Heart right ventricle (tissue), 16 donors: Measurements from ENCODE around the gene ATP10A. TPM values are rescaled to one million over a fixed set of nuclear protein-coding genes. Genes with fewer than 3 reads are reported as not detected.

Experiments
- ATAC-seq, 8 donors: fragments of 200-7000 bp; cut with Tn5 transposase; one replicate each; pipeline ENCODE4 v1.9.1; 2020; ENCODE audit warnings: mild to moderate bottlenecking in 8 of 8, moderate library complexity in 8 of 8, moderate number of reproducible peaks in 1 of 8
- DNase-seq, 2 donors: peaks; one replicate each; pipeline ENCODE4 v3.0.0-alpha.2; 2020
- H3K27ac ChIP-seq, 10 donors: fragments of 200-600 bp; sonication (generic) in 2 of 10; one replicate each; pipeline versions ENCODE4 v1.5.0 to v1.8.0; 2020 to 2022; ENCODE audit warnings: mild to moderate bottlenecking in 3 of 10
- H3K27me3 ChIP-seq, 7 donors: fragments of 200-600 bp; one replicate each; pipeline ENCODE4 v1.8.0; 2021 to 2022; ENCODE audit warnings: mild to moderate bottlenecking in 2 of 7
- H3K36me3 ChIP-seq, 9 donors: fragments of 200-600 bp; sonication (generic) in 1 of 9; one replicate each; pipeline versions ENCODE4 v1.5.0 to v1.8.0; 2020 to 2022; ENCODE audit warnings: mild to moderate bottlenecking in 2 of 9
- H3K4me1 ChIP-seq, 9 donors: fragments of 200-600 bp; sonication (generic) in 1 of 9; one replicate each; pipeline versions ENCODE4 v1.5.0 to v1.8.0; 2020 to 2022; ENCODE audit warnings: mild to moderate bottlenecking in 4 of 9
- H3K4me3 ChIP-seq, 10 donors: fragments of 200-600 bp; sonication (generic) in 2 of 10; one replicate each; pipeline versions ENCODE4 v1.5.0 to v1.8.0; 2020 to 2022; ENCODE audit warnings: mild to moderate bottlenecking in 7 of 10, moderate library complexity in 2 of 10
- H3K9me3 ChIP-seq, 11 donors: fragments of 200-600 bp in 10 of 11; sonication (generic) in 2 of 11; one replicate each; pipeline versions ENCODE4 v1.5.0 to v1.8.0; 2013 to 2022; ENCODE audit warnings: mild to moderate bottlenecking in 2 of 11, control low read depth in 1 of 11, moderate library complexity in 1 of 11
- CTCF ChIP-seq, 9 donors: fragments of 200-600 bp; sonication (generic) in 2 of 9; IDR thresholded peaks; one replicate each; pipeline versions ENCODE4 v1.5.0 to v1.8.0; 2021 to 2022; ENCODE audit warnings: antibody characterized with exemption in 9 of 9, mild to moderate bottlenecking in 5 of 9, moderate library complexity in 1 of 9
- WGBS, 2 donors: extraction: QIAGEN DNeasy Blood & Tissue Kit; methylation state at CpG; one replicate each; pipeline ENCODE4 v1.1.7; 2013; ENCODE audit warnings: inconsistent platforms in 1 of 2; 5-methylcytosine and 5-hydroxymethylcytosine counted together
- intact Hi-C, 10 donors: fragments of 100-400 bp; cut with DNase I; formaldehyde crosslinking; loops; one replicate each; pipeline versions ENCODE4 v1.11.1 to v1.14.2; 2022
- polyA plus RNA-seq, 2 donors: library from polyadenylated mRNA; stranded (reverse); fragments of 200-250 nt; gene quantifications; one replicate each; pipeline ENCODE4 v1.2.3, GENCODE V29; 2013
- total RNA-seq, 10 donors: library from RNA; stranded (reverse); fragmentation: NEBNext Ultra II Directional in 3 of 10; extraction: Animal tissue kit (Norgen Biotek cat#: 25700) in 3 of 10; gene quantifications; one replicate each; pipeline versions ENCODE4 v1.2.1 to v1.2.4, GENCODE V29; 2021 to 2023
- donor health status: Arrhythmogenic right ventricular cardiomyopathy.
- donor health status: ischemic (EF 13 %, LVEDD 7.1; RV severe dilation, severe dysfunction).
- donor health status: healthy with polysubstance abuse.
- donor health status: DM: no; HTN: yes; CAD: no.
- donor health status: DM: no; HTN: no; CAD: no.
- donor health status: ischemic (EF 25% LVEDD 6.9; RV normal size, moderate dysfunction).
- donor health status: ischemic (EF 25% LVEDD 5.7; RV mildly dilated, moderate dysfunction).
- donor health status: healthy.
- donor health status: DM: yes; HTN: yes; CAD: no.
- donor health status: Ischemic cardiomyopathy.
- donor health status: ischemic (EF 35%, LVEDD 5.7; RV mildly dilated, moderate dysfunction).
- donor health status: nonischemic (EF 11% LVEDD 7.7; RV severe dilation, severe dysfunction).
- donor health status: DM: yes; HTN: yes; CAD: no.
- donor health status: PGD.
- donor health status: ischemic (EF 29% LVEDD 5.4; RV normal size, mild dysfunction).
- donor health status: nonischemic (EF 23%, LVEDD 6.1; RV moderate dilation, normal function).

ATP10A gene
- total and polyA plus RNA-seq, 12 donors, result 0.45 to 2.2 (median 0.89) TPM

- H3K36me3 ChIP-seq, result peaks cover 0 to 9% (median 0%) of the 10 kb centered on the region in 9 donors
- H3K27ac ChIP-seq, result no peak overlapping the region
- no peak for DNase-seq
- peaks cover 0 to 25% (median 9%) of the 10 kb centered on the region in 9 donors for H3K4me1 ChIP-seq
- TF ChIP-seq CTCF (IDR thresholded peaks at IDR 0.05), result no peak
- 92 to 93% methylated on average over 28 of the region's 28 CpGs for WGBS, 2 donors
- intact Hi-C loops, result loop anchor here in 2 of 10 donors (5.0 to 10.0 kb wide), 2 partner anchors 82 to 84 kb away; partner anchors contain the start of gene ATP10A (in 2 of the 2)
- no peak for ATAC-seq
- no peaks in the 10 kb centered on the region for H3K27me3 ChIP-seq
- H3K9me3 ChIP-seq, result no peaks in the 10 kb centered on the region
- H3K4me3 ChIP-seq, result no peak overlapping the region
Observed at GRCh38 chr15:25780479-25781255, 82.5 kb downstream of the ATP10A start.

GRCh38 chr15:25778161-25778560 lies 85.0 kb downstream of the ATP10A start:
- intact Hi-C loops, result loop anchor here in 1 of 10 donors (5.0 kb wide), 1 partner anchor 36 kb away; no protein-coding TSS in a partner anchor
- no peak for ATAC-seq
- no peak overlapping the region for H3K27ac ChIP-seq
- TF ChIP-seq CTCF (IDR thresholded peaks at IDR 0.05), result no peak
- no peaks in the 10 kb centered on the region for H3K27me3 ChIP-seq
- no peaks in the 10 kb centered on the region for H3K9me3 ChIP-seq
- H3K4me3 ChIP-seq, result no peak overlapping the region
- H3K36me3 ChIP-seq, result peaks cover 0 to 9% (median 0%) of the 10 kb centered on the region in 9 donors
- peaks cover 0 to 19% (median 12%) of the 10 kb centered on the region in 9 donors for H3K4me1 ChIP-seq
- WGBS, 2 donors, result 91 to 97% methylated on average over 1 of the region's 1 CpG
- DNase-seq, result no peak

- Histone ChIP-seq H3K36me3 (peaks cover 0 to 9% (median 0%) of the 10 kb centered on the region in 9 donors), H3K27me3 (no peaks in the 10 kb centered on the region), H3K27ac (no peak overlapping the region), H3K4me3 (no peak overlapping the region), H3K4me1 (peaks cover 0 to 19% (median 12%) of the 10 kb centered on the region in 9 donors), H3K9me3 (no peaks in the 10 kb centered on the region)
- TF ChIP-seq CTCF (IDR thresholded peaks at IDR 0.05), result no peak
- ATAC-seq, result no peak
- no peak for DNase-seq
- intact Hi-C loops, result loop anchor here in 1 of 10 donors (5.0 kb wide), 1 partner anchor 35 kb away; no protein-coding TSS in a partner anchor
- WGBS, 2 donors, result 86 to 89% methylated on average over 11 of the region's 11 CpGs
Observed at GRCh38 chr15:25777037-25777436, 86.1 kb downstream of the ATP10A start.

- TF ChIP-seq CTCF (IDR thresholded peaks at IDR 0.05), result no peak
- H3K27me3 ChIP-seq, result no peaks in the 10 kb centered on the region
- no peak overlapping the region for H3K4me3 ChIP-seq
- no peak for DNase-seq
- H3K36me3 ChIP-seq, result peaks cover 0 to 9% (median 0%) of the 10 kb centered on the region in 9 donors
- intact Hi-C loops, result loop anchor here in 2 of 10 donors (1.0 to 5.0 kb wide), 2 partner anchors 13 to 34 kb away; no protein-coding TSS in a partner anchor
- H3K9me3 ChIP-seq, result no peaks in the 10 kb centered on the region
- 86 to 88% methylated on average over 15 of the region's 15 CpGs for WGBS, 2 donors
- H3K4me1 ChIP-seq, result peaks cover 0 to 19% (median 12%) of the 10 kb centered on the region in 9 donors
- peak overlapping the region in 4 of 10 donors; percentile 7 to 45 (median 30) for H3K27ac ChIP-seq
- ATAC-seq, result no peak
Observed at GRCh38 chr15:25776071-25776746, 86.9 kb downstream of the ATP10A start.
